ENCODE results near the gene BEST1.

Gene BEST1

GRCh38 chr11:61950035-61950547 is at the start of gene BEST1:
Gene BEST1 (plus strand): TSS chr11:61950351. CDS start chr11:61951807, 1,456 bp downstream.
- DNase-seq = no peak

GRCh38 chr11:61901397-61901796 is 48.8 kb upstream of the BEST1 start:
- DNase-seq = no peak

GRCh38 chr11:61902313-61902712 is 47.8 kb upstream of the BEST1 start:
- DNase-seq = no peak

DNA sequence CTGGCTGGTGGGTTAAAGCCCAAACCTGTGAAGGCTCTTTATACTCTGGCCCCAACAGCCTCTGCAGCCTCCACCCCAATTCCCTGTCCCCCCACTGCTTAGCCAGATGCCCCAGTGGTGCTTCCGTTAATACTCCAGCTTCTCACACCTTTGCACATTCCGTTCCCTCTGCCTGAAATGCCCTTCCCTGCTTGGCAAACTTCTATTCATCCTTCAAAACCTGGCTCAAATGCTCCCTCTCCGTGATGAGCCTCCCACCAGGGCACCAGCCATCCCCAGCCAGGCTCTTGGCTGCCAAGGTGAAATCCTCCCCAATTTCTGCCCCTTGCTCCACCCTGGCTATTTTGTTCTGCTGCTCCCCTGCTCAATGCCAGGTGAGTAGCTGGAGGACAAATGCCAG is 46.3 kb upstream of the BEST1 start:
- DNase-seq = no peak

GRCh38 chr11:61904539-61905048 is 45.6 kb upstream of the BEST1 start:
- no peak for DNase-seq

- DNase-seq = no peak
Measured at GRCh38 chr11:61905067-61905696, 45.0 kb upstream of the BEST1 start.

GRCh38 chr11:61905801-61906521 is 44.2 kb upstream of the BEST1 start:
- DNase-seq = no peak

GRCh38 chr11:61906522-61906909 is 43.6 kb upstream of the BEST1 start:
- no peak for DNase-seq

DNA sequence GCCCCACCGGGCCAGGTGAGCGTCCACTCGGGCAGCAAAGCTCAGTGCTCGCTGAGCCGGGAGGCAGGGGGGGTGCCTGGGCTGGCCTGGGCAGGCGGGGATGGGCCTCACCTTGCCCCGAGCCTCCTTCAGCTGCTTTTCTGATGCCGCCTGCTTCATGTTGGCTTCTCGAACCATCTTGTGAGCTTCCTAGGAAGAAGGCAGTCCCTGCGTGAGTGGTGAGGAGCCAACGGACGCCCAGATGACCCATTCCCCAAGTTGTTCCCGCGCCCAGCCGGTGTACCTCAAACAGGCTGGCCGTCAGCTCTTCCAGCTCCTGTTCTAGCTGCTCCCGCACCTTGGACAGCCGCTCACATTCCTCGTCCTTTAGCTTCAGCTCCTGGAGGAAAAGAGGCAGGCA is 42.9 kb upstream of the BEST1 start:
- no peak for DNase-seq

- DNase-seq = no peak
Measured at GRCh38 chr11:61907871-61908729, 42.1 kb upstream of the BEST1 start.

DNA sequence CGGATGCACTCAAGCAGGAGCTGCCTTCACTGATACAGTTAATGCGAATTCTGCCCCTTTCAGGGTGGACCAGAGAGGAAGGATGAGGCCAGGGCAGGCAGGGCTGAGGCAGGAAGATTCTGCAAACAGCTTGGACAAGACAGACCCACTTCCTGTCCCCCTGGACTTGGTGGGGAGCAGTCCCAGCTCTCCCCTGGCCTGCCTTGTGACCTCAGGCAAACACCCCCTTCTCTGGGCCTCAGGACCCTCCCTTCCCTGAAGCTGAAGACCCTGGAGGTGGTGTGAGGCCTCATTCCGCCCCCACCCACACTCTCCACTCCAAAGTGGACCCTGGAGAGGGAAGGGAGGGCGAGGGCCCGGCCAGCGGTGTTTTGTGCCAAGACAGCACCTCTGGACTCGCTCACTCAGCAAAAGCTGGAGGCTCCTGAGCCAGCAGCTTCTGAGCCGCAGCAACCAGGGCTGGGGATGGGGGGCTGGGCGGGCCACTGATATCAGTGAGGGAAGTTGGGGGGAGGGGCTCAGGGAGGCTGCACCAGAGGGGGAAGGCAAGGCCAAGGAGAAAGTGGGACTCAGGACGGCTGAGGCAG is 41.3 kb upstream of the BEST1 start:
- DNase-seq = no peak

DNA sequence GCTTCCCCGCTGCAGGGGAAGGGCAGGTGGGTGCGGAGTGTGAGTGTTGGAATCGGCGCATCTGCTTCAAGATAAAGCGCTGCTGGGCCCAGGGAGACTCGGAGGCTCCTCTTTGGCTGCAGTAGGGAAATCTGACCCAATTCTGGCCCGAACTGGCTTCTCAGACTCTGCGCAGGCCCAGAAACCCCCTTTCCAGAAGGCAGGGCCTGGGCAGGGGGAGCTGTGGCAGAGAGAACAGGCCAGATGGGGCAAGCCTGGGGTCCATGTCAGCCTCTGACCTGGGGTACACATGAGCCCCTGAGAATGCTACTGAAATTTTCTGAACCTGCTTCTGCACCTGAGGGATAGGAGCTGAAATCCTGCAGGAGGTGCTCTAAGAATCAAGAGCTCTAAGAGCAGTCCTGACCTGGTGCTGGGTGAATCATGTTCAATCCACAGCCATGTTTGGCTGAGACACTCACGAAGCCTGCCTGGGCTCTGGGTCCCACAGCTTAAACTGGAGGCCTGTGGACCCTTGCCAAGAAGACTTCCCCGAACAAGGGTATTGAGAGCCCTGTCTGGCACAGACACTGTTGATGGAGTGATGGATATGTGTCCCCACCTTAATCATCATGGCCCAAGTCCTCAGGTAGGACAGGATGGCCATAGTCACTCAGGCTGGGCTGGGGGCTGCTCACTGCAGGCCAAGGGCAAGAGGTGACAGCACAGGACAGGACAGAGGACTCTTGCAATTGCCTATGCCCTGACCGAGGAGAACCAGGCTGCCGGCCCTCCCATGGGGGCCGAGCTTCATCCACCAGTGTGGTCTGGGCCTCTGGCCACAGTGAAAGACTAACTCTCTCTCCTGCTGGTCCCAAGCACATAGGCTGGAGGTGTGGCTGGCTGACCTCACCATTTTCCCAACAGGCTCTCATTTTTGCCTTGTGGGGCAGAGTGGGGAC is 39.7 kb upstream of the BEST1 start:
- no peak for DNase-seq

- DNase-seq = no peak
Measured at GRCh38 chr11:61911128-61911700, 38.9 kb upstream of the BEST1 start.

DNA sequence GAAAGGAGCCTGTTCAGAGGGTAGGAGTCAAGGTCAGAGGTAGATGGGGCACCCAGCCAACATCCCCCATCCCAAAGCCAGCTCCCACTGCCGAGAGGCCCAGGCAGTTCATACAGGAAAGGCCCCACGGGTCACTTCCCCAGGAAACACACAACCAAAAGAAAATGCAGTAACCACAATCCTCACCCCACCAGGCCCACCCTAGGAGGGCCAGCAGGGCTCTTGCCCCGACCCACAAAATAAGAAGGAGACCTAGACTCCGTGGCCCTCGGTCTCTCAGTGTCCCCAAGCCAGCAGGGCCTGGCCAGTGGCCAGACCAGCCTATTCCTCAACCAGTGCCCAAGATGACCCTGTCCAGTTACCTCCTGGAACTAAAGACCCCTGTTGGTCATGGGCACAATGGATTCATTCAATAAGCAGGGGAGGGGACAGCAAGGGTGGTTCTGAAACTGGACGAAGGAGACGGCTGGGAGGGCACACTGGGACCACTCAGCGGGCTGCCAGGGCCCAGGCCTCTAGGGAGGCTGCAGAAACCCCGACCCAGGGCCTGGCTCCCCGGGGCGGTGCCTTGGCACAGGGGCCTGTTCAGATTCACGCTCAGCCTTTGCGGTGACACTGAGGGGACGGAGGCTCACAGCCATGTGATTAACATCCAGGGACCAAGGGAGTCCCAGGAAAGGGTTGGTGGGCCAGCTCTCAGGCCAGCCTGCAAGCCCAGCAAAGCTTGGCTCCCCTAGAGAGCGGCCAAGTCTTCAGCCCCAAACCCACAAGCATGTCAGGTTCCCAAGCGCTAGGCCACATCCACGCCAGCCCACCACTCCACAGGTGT is 38.2 kb upstream of the BEST1 start:
- no peak for DNase-seq

DNA sequence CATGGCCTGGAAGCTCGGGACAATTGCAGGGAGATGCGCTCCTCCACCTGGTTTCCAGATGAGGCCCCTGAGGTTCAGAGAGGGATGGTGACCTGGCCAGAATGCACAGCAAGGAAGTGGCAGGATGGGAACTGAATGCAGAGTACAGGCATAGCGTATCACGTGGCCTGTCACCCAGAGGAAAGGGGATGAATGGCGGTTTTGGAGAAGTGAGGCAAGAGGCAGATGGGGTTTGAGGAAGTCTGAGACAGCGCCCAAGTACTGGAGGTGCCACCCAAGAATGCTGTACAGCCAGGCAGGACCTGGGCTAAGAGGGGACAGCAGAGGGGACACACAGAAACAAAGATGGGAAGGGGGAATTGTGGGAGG is 37.6 kb upstream of the BEST1 start:
- DNase-seq = no peak

- no peak for DNase-seq
Measured at GRCh38 chr11:61912991-61913698, 37.0 kb upstream of the BEST1 start.

- no peak for DNase-seq
Measured at GRCh38 chr11:61913699-61914395, 36.3 kb upstream of the BEST1 start.

GRCh38 chr11:61914471-61915171 is 35.5 kb upstream of the BEST1 start:
- no peak for DNase-seq
